PC-9 (cell line): ENCODE data around the gene RAD9B.

Source experiments
- CTCF ChIP-seq: fragments of 200-600 bp; sonication (generic); conservative IDR thresholded peaks from 2 replicates; pipeline ENCODE4 v1.6.1; 2017; ENCODE audit warnings: mixed run types, antibody characterized with exemption, mild to moderate bottlenecking, moderate library complexity
- EZH2 ChIP-seq: fragments of 200-600 bp; sonication (generic); IDR thresholded peaks from 2 replicates; pipeline ENCODE4 v1.8.0; 2017; ENCODE audit warnings: antibody characterized with exemption, low read depth

DNA sequence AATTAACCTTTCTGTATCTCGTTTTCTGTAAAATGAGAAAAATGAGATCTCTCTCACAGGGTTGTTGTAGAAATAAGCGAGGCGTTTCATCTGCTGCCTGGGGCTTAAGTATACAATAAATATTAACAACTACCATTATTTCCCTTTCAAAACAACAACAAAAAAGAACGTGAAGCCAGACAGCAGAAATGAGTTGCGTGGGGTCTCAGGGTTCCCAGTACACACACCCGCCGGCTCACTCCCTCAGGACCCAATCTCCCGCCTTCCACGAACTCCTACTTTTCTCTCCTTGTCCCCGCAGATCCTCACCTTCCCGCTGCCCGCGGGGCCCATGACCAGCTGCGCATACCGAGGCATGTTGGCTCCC is 34.3 kb upstream of the RAD9B start:
- TF ChIP-seq CTCF, result no peak
- TF ChIP-seq EZH2, result no peak
